Measurements from ENCODE around the gene TNNI3K.

The TNNI3K gene

GRCh38 chr1:74523873-74524480 is 288.8 kb downstream of the TNNI3K start:
- Histone ChIP-seq H3K9me3 (ENCODE audit: control extremely low read depth in 1 of 5, control insufficient read depth in 4 of 5, insufficient read depth in 2 of 5, low read depth in 1 of 5, low read length in 4 of 5) (peaks cover 0 to 2% (median 0%) of the 10 kb centered on the region in 5 experiments), H3K36me3 (ENCODE audit: control insufficient read depth in 4 of 4, insufficient read depth in 4 of 4, low read length in 3 of 4) (no peaks in the 10 kb centered on the region), H3K4me3 (ENCODE audit: control insufficient read depth in 1 of 7, extremely low read depth in 1 of 7, insufficient read depth in 4 of 7, low read depth in 2 of 7, low read length in 6 of 7) (no peak overlapping the region), H3K4me1 (ENCODE audit: control extremely low read depth in 1 of 4, control insufficient read depth in 4 of 4, insufficient read depth in 4 of 4, low read length in 3 of 4) (no peaks in the 10 kb centered on the region), H3K27ac (ENCODE audit: insufficient read depth in 1 of 2, low read depth in 1 of 2, low read length in 2 of 2, poor library complexity in 1 of 2, severe bottlenecking in 2 of 2) (no peak overlapping the region), H3K27me3 (replicated peaks in 2 of 5; ENCODE audit: control insufficient read depth in 4 of 5, insufficient read depth in 5 of 5, low read length in 4 of 5) (no peaks in the 10 kb centered on the region)
- WGBS (ENCODE audit: insufficient coverage): 100% methylated on average over 1 of the region's 2 CpGs
- ChIA-PET POLR2A (no interaction called here), CTCF (no interaction called here)
- no peak for DNase-seq

DNA sequence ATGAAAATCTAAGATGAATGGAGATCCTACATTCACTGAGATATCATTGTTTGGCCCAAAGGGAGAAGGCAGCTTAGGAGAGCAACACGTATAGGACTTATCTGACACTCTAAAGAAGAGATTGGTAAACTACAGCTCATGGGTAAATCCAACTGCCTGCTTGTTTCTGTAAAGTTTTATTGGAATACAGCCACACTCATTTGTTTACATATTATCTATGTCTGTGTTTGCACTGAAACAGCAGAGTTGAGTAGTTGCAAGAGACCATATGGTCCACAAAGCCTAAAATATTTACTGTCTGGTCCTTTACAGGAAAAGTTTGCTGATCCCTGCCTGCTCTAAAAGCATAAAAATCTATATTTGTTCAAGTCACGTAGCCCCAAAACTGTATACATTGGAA is 291.5 kb downstream of the TNNI3K start:
- no CpG with 5 or more reads among the region's 2 CpGs for WGBS (ENCODE audit: insufficient coverage)
- no peak overlapping the region for H3K27ac ChIP-seq (ENCODE audit: insufficient read depth in 1 of 2, low read depth in 1 of 2, low read length in 2 of 2, poor library complexity in 1 of 2, severe bottlenecking in 2 of 2)
- ChIA-PET CTCF (no interaction called here), POLR2A (no interaction called here)
- H3K4me1 ChIP-seq (ENCODE audit: control extremely low read depth in 1 of 4, control insufficient read depth in 4 of 4, insufficient read depth in 4 of 4, low read length in 3 of 4): no peaks in the 10 kb centered on the region
- H3K36me3 ChIP-seq (ENCODE audit: control insufficient read depth in 4 of 4, insufficient read depth in 4 of 4, low read length in 3 of 4): no peaks in the 10 kb centered on the region
- H3K27me3 ChIP-seq (replicated peaks in 2 of 5; ENCODE audit: control insufficient read depth in 4 of 5, insufficient read depth in 5 of 5, low read length in 4 of 5): no peaks in the 10 kb centered on the region
- DNase-seq: no peak
- no peak overlapping the region for H3K4me3 ChIP-seq (ENCODE audit: control insufficient read depth in 1 of 7, extremely low read depth in 1 of 7, insufficient read depth in 4 of 7, low read depth in 2 of 7, low read length in 6 of 7)
- peaks cover 0 to 2% (median 0%) of the 10 kb centered on the region in 5 experiments for H3K9me3 ChIP-seq (ENCODE audit: control extremely low read depth in 1 of 5, control insufficient read depth in 4 of 5, insufficient read depth in 2 of 5, low read depth in 1 of 5, low read length in 4 of 5)

- ChIA-PET POLR2A (no interaction called here), CTCF (no interaction called here)
- Histone ChIP-seq H3K36me3 (ENCODE audit: control insufficient read depth in 4 of 4, insufficient read depth in 4 of 4, low read length in 3 of 4) (no peaks in the 10 kb centered on the region), H3K4me3 (ENCODE audit: control insufficient read depth in 1 of 7, extremely low read depth in 1 of 7, insufficient read depth in 4 of 7, low read depth in 2 of 7, low read length in 6 of 7) (no peak overlapping the region), H3K4me1 (ENCODE audit: control extremely low read depth in 1 of 4, control insufficient read depth in 4 of 4, insufficient read depth in 4 of 4, low read length in 3 of 4) (no peaks in the 10 kb centered on the region), H3K9me3 (ENCODE audit: control extremely low read depth in 1 of 5, control insufficient read depth in 4 of 5, insufficient read depth in 2 of 5, low read depth in 1 of 5, low read length in 4 of 5) (no peaks in the 10 kb centered on the region), H3K27me3 (replicated peaks in 2 of 5; ENCODE audit: control insufficient read depth in 4 of 5, insufficient read depth in 5 of 5, low read length in 4 of 5) (no peaks in the 10 kb centered on the region), H3K27ac (ENCODE audit: insufficient read depth in 1 of 2, low read depth in 1 of 2, low read length in 2 of 2, poor library complexity in 1 of 2, severe bottlenecking in 2 of 2) (no peak overlapping the region)
- no peak for DNase-seq
- WGBS (ENCODE audit: insufficient coverage): 92% methylated on average over 4 of the region's 4 CpGs
Observed at GRCh38 chr1:74528123-74528522, 292.9 kb downstream of the TNNI3K start.

DNA sequence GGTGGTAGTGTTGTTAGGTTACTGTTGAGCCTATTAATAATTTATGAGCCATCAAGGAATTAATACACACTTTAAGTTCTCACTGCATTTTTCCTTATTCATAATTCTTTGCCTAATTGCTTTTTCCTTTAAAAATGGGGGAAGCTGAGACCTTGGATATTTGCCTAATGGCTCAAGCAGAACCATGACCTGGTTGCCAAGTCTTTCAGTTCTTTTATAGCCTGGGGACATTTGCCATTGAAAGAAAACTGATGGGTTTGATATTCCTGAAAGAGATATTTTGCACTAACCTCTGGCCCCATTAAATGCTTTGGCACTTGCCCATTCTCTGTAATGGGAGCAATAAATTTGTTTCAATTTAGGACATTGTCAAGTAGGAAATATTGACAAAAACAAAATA is 295.7 kb downstream of the TNNI3K start:
- POLR2A ChIA-PET: no interaction called here
- no peaks in the 10 kb centered on the region for H3K4me1 ChIP-seq (ENCODE audit: control extremely low read depth in 1 of 4, control insufficient read depth in 4 of 4, insufficient read depth in 4 of 4, low read length in 3 of 4)
- no peaks in the 10 kb centered on the region for H3K27me3 ChIP-seq (replicated peaks in 2 of 5; ENCODE audit: control insufficient read depth in 4 of 5, insufficient read depth in 5 of 5, low read length in 4 of 5)
- no peak for DNase-seq
- H3K9me3 ChIP-seq (ENCODE audit: control extremely low read depth in 1 of 5, control insufficient read depth in 4 of 5, insufficient read depth in 2 of 5, low read depth in 1 of 5, low read length in 4 of 5): no peaks in the 10 kb centered on the region
- CTCF ChIA-PET: no interaction called here
- no peaks in the 10 kb centered on the region for H3K36me3 ChIP-seq (ENCODE audit: control insufficient read depth in 4 of 4, insufficient read depth in 4 of 4, low read length in 3 of 4)
- H3K4me3 ChIP-seq (ENCODE audit: control insufficient read depth in 1 of 7, extremely low read depth in 1 of 7, insufficient read depth in 4 of 7, low read depth in 2 of 7, low read length in 6 of 7): no peak overlapping the region
- H3K27ac ChIP-seq (ENCODE audit: insufficient read depth in 1 of 2, low read depth in 1 of 2, low read length in 2 of 2, poor library complexity in 1 of 2, severe bottlenecking in 2 of 2): no peak overlapping the region

DNA sequence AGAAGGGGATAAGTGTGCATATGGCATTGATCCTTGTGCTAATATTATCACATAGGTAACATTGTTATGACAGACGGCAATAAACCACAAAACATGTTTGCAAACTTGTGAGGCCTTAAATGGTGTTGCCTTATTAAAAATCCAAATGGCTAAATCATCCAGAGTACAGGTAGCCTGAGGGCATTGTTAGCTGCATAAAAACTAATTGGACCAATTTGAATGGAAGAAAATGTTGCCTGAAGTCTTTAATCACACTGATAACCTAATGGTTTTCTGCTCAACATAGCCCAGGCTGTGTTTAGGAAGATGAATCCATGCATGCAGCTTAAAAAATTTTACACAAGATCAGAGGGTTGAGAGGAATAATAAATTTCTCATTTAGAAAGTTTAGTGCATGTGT is 296.6 kb downstream of the TNNI3K start:
- Histone ChIP-seq H3K36me3 (ENCODE audit: control insufficient read depth in 4 of 4, insufficient read depth in 4 of 4, low read length in 3 of 4) (no peaks in the 10 kb centered on the region), H3K27ac (ENCODE audit: insufficient read depth in 1 of 2, low read depth in 1 of 2, low read length in 2 of 2, poor library complexity in 1 of 2, severe bottlenecking in 2 of 2) (no peak overlapping the region), H3K4me3 (ENCODE audit: control insufficient read depth in 1 of 7, extremely low read depth in 1 of 7, insufficient read depth in 4 of 7, low read depth in 2 of 7, low read length in 6 of 7) (no peak overlapping the region), H3K9me3 (ENCODE audit: control extremely low read depth in 1 of 5, control insufficient read depth in 4 of 5, insufficient read depth in 2 of 5, low read depth in 1 of 5, low read length in 4 of 5) (no peaks in the 10 kb centered on the region), H3K4me1 (ENCODE audit: control extremely low read depth in 1 of 4, control insufficient read depth in 4 of 4, insufficient read depth in 4 of 4, low read length in 3 of 4) (no peaks in the 10 kb centered on the region), H3K27me3 (replicated peaks in 2 of 5; ENCODE audit: control insufficient read depth in 4 of 5, insufficient read depth in 5 of 5, low read length in 4 of 5) (no peaks in the 10 kb centered on the region)
- 100% methylated on average over 1 of the region's 1 CpG for WGBS (ENCODE audit: insufficient coverage)
- CTCF ChIA-PET: no interaction called here
- no peak for DNase-seq
- POLR2A ChIA-PET: no interaction called here

DNA sequence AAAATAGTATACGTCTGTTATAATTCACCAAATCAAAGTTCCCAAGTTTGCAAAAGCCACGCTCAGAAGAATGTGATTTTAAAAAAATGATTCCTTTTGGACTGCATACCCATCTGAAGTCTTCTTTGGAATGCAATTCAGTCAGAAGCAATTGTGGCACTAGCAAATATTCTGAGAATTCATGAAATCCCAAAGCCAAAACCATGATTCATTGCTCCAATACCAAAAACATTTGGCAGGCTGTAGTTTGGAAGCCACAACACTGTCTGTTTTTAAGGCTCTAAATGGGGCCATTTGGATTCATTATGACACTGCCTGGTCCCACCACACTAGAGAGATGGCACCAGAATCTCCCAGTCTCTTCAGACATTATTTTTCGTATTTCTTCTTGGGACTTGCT is 299.1 kb downstream of the TNNI3K start:
- POLR2A ChIA-PET: no interaction called here
- no peaks in the 10 kb centered on the region for H3K27me3 ChIP-seq (replicated peaks in 2 of 5; ENCODE audit: control insufficient read depth in 4 of 5, insufficient read depth in 5 of 5, low read length in 4 of 5)
- H3K4me3 ChIP-seq (ENCODE audit: control insufficient read depth in 1 of 7, extremely low read depth in 1 of 7, insufficient read depth in 4 of 7, low read depth in 2 of 7, low read length in 6 of 7): no peak overlapping the region
- H3K27ac ChIP-seq (ENCODE audit: insufficient read depth in 1 of 2, low read depth in 1 of 2, low read length in 2 of 2, poor library complexity in 1 of 2, severe bottlenecking in 2 of 2): no peak overlapping the region
- no peaks in the 10 kb centered on the region for H3K4me1 ChIP-seq (ENCODE audit: control extremely low read depth in 1 of 4, control insufficient read depth in 4 of 4, insufficient read depth in 4 of 4, low read length in 3 of 4)
- CTCF ChIA-PET: no interaction called here
- WGBS (ENCODE audit: insufficient coverage): no CpG with 5 or more reads among the region's 3 CpGs
- no peaks in the 10 kb centered on the region for H3K36me3 ChIP-seq (ENCODE audit: control insufficient read depth in 4 of 4, insufficient read depth in 4 of 4, low read length in 3 of 4)
- DNase-seq: no peak
- no peaks in the 10 kb centered on the region for H3K9me3 ChIP-seq (ENCODE audit: control extremely low read depth in 1 of 5, control insufficient read depth in 4 of 5, insufficient read depth in 2 of 5, low read depth in 1 of 5, low read length in 4 of 5)

- Histone ChIP-seq H3K4me1 (ENCODE audit: control extremely low read depth in 1 of 4, control insufficient read depth in 4 of 4, insufficient read depth in 4 of 4, low read length in 3 of 4) (no peaks in the 10 kb centered on the region), H3K27me3 (replicated peaks in 2 of 5; ENCODE audit: control insufficient read depth in 4 of 5, insufficient read depth in 5 of 5, low read length in 4 of 5) (no peaks in the 10 kb centered on the region), H3K27ac (ENCODE audit: insufficient read depth in 1 of 2, low read depth in 1 of 2, low read length in 2 of 2, poor library complexity in 1 of 2, severe bottlenecking in 2 of 2) (no peak overlapping the region), H3K9me3 (ENCODE audit: control extremely low read depth in 1 of 5, control insufficient read depth in 4 of 5, insufficient read depth in 2 of 5, low read depth in 1 of 5, low read length in 4 of 5) (no peaks in the 10 kb centered on the region), H3K36me3 (ENCODE audit: control insufficient read depth in 4 of 4, insufficient read depth in 4 of 4, low read length in 3 of 4) (no peaks in the 10 kb centered on the region), H3K4me3 (ENCODE audit: control insufficient read depth in 1 of 7, extremely low read depth in 1 of 7, insufficient read depth in 4 of 7, low read depth in 2 of 7, low read length in 6 of 7) (no peak overlapping the region)
- 80% methylated on average over 1 of the region's 2 CpGs for WGBS (ENCODE audit: insufficient coverage)
- ChIA-PET POLR2A (no interaction called here), CTCF (no interaction called here)
- no peak for DNase-seq
Observed at GRCh38 chr1:74545821-74546220, 310.6 kb downstream of the TNNI3K start.
